Ascending aorta (tissue), 2 donors: ENCODE measurements around the gene SERF2. TPM values are rescaled to one million over a fixed set of nuclear protein-coding genes. Genes with fewer than 3 reads are reported as not detected.
A peak's percentile ranks its signal among the peaks of the same experiment; 100 is the strongest.

Experiments used
- DNase-seq, 2 donors: peaks; one replicate each; pipeline ENCODE4 v3.0.0-alpha.2; 2019; ENCODE audit warnings: low spot score in 2 of 2
- H3K27ac ChIP-seq, 2 donors: fragments of 200-600 bp; sonication (generic); one replicate each; pipeline ENCODE4 v1.5.1; 2016 to 2017; ENCODE audit warnings: mild to moderate bottlenecking in 1 of 2
- H3K27me3 ChIP-seq: fragments of 200-600 bp; sonication (generic); one replicate; pipeline ENCODE4 v1.5.1; 2017
- H3K36me3 ChIP-seq, 2 donors: fragments of 200-600 bp; sonication (generic); one replicate each; pipeline ENCODE4 v1.5.1; 2016
- H3K4me1 ChIP-seq, 2 donors: fragments of 200-600 bp; sonication (generic); one replicate each; pipeline ENCODE4 v1.5.1; 2016 to 2017; ENCODE audit warnings: mild to moderate bottlenecking in 1 of 2
- H3K4me3 ChIP-seq, 2 donors: fragments of 200-600 bp; sonication (generic); one replicate each; pipeline ENCODE4 v1.5.1; 2016 to 2017; ENCODE audit warnings: mild to moderate bottlenecking in 1 of 2
- H3K9me3 ChIP-seq, 2 donors: fragments of 200-600 bp; sonication (generic); one replicate each; pipeline ENCODE4 v1.5.1; 2016
- CTCF ChIP-seq, 3 experiments: fragments of 200-600 bp in 2 of 3; fragments of 450-650 bp in 1 of 3; sonication (generic) in 2 of 3; IDR thresholded peaks; one replicate each; pipeline ENCODE4 v1.5.1; 2016 to 2019; ENCODE audit warnings: antibody characterized with exemption in 3 of 3, mild to moderate bottlenecking in 1 of 3, moderate library complexity in 1 of 3
- intact Hi-C: fragments of 100-400 bp; cut with DNase I; formaldehyde crosslinking; loops from one replicate; pipeline ENCODE4 v1.15.1; 2023
- total RNA-seq: library from RNA; depleted of rRNA; stranded (reverse); fragments of >200 nt; gene quantifications from one replicate; pipeline ENCODE4 v1.1.0, GENCODE V29; 2016

The SERF2 gene
- total RNA-seq, 1 donor from 2014 or later, result 733 TPM

- DNase-seq, result no peak
- Histone ChIP-seq H3K4me3 (no peak overlapping the region), H3K27ac (no peak overlapping the region), H3K36me3 (peaks cover 42 to 65% of the 10 kb centered on the region in 2 donors), H3K9me3 (no peaks in the 10 kb centered on the region), H3K4me1 (peaks cover 0 to 6% of the 10 kb centered on the region in 2 donors), H3K27me3 (no peaks in the 10 kb centered on the region)
- intact Hi-C loops, result loop anchor here (10.0 kb wide), 2 partner anchors 52 to 258 kb away; partner anchors contain the start of genes MAP1A, MFAP1 and WDR76
- TF ChIP-seq CTCF (IDR thresholded peaks at IDR 0.05), result no peak
Observed at GRCh38 chr15:43772624-43773023, 19.5 kb upstream of the SERF2 start.

DNA sequence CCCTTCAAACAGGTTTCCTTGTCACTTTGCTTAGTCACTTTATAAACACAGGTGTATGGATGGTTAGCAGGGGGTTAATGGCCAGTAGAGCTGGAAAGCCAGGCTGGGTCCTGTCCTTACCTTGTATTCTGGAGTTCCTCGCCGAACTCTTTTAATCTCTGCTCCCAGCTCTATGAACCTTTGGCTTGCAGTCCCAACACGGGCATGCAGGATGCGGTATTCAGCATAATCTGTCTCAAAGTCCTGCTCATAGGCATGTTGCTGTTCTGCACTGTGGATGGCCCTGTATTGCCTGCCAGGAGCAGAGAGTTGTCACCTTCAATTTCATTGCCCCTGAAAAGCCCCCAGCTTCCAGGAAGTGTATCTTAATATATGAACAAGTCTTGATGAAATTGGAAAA, 18.1 kb upstream of the SERF2 start:
- TF ChIP-seq CTCF (IDR thresholded peaks at IDR 0.05), result no peak
- Histone ChIP-seq H3K27me3 (no peaks in the 10 kb centered on the region), H3K27ac (peak overlapping the region; percentile 88 to 92), H3K36me3 (peaks cover 29 to 51% of the 10 kb centered on the region in 2 donors), H3K4me1 (peaks cover 0 to 11% of the 10 kb centered on the region in 2 donors), H3K9me3 (no peaks in the 10 kb centered on the region), H3K4me3 (no peak overlapping the region)
- intact Hi-C loops, result loop anchor here (10.0 kb wide), 2 partner anchors 51 to 259 kb away; partner anchors contain the start of genes MAP1A, MFAP1 and WDR76
- no peak for DNase-seq

DNA sequence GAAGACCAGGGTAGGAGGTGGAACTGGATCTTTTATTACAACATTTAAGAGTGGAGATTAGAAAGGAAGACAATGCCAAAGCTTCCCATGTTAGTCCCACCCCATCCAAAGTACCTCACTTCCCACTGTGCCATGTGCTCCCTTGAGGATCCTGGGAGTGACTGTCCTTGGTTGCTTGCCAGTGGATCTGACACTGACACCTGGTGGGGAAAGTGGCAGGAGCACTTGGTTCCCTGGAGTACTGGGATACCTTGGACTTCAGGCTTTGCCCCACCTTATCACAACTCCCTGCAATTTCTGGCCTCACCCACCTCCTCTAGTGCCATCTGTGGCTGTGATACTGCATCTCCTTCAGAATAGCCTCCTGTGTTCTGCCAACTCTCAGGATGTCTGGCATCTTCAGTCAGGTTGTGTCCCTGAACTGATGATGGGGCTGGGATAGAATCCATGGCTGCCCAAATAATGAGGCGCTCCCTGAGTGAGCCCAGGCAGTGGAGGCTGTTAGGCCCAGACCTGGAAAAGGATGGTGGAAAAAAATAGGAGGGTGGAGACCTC, 16.6 kb upstream of the SERF2 start:
- peak in 1 of 2 donors; percentile 72 for DNase-seq
- Histone ChIP-seq H3K4me1 (peaks cover 0 to 11% of the 10 kb centered on the region in 2 donors), H3K27ac (peak overlapping the region; percentile 88 to 92), H3K9me3 (no peaks in the 10 kb centered on the region), H3K4me3 (peak overlapping the region in 1 of 2 donors; percentile 73), H3K36me3 (peaks cover 18 to 39% of the 10 kb centered on the region in 2 donors), H3K27me3 (no peaks in the 10 kb centered on the region)
- intact Hi-C loops, result loop anchor here (10.0 kb wide), 2 partner anchors 49 to 261 kb away; partner anchors contain the start of genes MAP1A, MFAP1 and WDR76
- no peak for TF ChIP-seq CTCF (IDR thresholded peaks at IDR 0.05)

DNA sequence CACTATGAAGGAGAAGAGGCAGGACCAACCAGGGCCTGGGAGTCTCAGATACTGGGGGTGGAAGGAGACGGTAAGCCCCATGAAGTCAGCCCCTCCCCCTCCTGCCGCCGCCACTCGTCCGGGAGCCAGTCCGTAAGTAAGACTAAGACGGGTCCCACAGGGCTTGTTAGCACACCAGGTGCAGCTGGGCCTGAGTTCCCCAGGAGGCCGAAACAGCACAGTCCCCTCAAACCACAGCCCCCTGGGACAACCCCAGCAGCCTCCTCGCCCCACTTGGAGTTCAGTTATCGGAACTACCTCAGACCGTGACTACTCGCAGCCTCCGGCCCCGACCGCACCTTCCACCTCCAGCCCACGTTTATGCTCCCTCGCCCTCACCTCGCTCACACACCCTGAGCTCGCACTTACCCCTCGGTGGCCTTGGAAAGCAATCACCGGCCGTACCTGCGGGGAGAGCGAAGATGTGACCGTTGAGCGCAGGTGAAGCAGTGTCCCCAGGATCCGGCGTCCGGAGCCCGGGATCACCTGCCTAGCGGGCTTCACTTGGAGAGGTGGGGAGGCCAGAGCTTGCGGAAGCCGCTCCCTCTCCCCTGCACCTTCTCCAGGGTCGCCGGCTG, 15.9 kb upstream of the SERF2 start:
- no peak for DNase-seq
- Histone ChIP-seq H3K4me3 (peak overlapping the region; percentile 57 to 73), H3K4me1 (peaks cover 0 to 11% of the 10 kb centered on the region in 2 donors), H3K36me3 (peaks cover 11 to 32% of the 10 kb centered on the region in 2 donors), H3K9me3 (no peaks in the 10 kb centered on the region), H3K27me3 (no peaks in the 10 kb centered on the region), H3K27ac (peak overlapping the region; percentile 88 to 92)
- intact Hi-C loops, result loop anchor here (10.0 kb wide), 2 partner anchors 49 to 261 kb away; partner anchors contain the start of genes MAP1A, MFAP1 and WDR76
- TF ChIP-seq CTCF (IDR thresholded peaks at IDR 0.05), result no peak

DNA sequence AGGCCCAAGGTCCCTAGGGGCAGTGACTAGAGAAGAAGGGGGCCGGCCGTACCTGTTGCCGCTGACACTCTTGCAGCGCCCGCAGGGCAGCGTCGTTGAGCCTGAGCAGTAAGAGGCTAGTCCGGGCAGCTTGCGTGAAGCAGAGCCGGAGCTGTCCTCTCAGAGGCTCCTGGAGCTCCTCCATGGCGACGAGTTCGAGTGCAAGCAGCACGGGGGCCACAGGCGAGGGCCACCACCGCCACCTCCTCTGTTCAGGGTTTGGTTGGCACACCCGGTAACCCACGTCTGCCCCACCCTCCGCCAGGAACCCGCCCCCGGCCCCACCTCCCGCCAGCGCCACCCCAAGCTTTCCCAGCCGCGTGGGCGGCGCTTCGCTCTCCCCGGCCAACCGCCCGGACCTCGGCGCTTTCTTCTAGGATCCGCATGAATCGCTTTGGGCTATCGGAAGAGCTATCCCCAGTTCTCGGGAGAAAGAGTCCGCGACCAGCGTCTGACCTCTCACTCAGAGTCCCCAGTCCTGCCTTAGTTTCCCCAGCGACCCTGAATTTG, 15.3 kb upstream of the SERF2 start, which contains the start of gene ELL3:
TSS of gene ELL3 (minus strand) at position 249 of the 549 bp plus-strand sequence. CDS start at position 184, 65 bp downstream.
- Histone ChIP-seq H3K9me3 (no peaks in the 10 kb centered on the region), H3K27me3 (no peaks in the 10 kb centered on the region), H3K27ac (peak within 1 kb of the TSS; percentile 88 to 92), H3K36me3 (peaks cover 6 to 26% of the 10 kb centered on the region in 2 donors), H3K4me3 (peak within 1 kb of the TSS; percentile 57 to 73), H3K4me1 (peaks cover 0 to 11% of the 10 kb centered on the region in 2 donors)
- TF ChIP-seq CTCF (IDR thresholded peaks at IDR 0.05), result no peak
- intact Hi-C loops, result loop anchor here (1.0 to 10.0 kb wide), 3 partner anchors 16 to 262 kb away; partner anchors contain the start of genes MAP1A, MFAP1, SERF2 and WDR76
- DNase-seq, result peak; percentile 32 to 88
